ENCODE results near the gene SEMA3C.

GRCh38 chr7:80774843-80775242 lies 144.0 kb downstream of the SEMA3C start:
- no peak for TF ChIP-seq POLR2AphosphoS5 (IDR thresholded peaks at IDR 0.05)
- no peak for TF ChIP-seq POLR2A (IDR thresholded peaks at IDR 0.05)

Data from prostate gland (tissue), 1 donor.